Measurements from ENCODE around the gene MSRB1. TPM values are rescaled to one million over a fixed set of nuclear protein-coding genes. Genes with fewer than 3 reads are reported as not detected.

MSRB1 gene
- total RNA-seq, 2 experiments from 2014 or later = 17.9 TPM

- H3K27ac Mint-ChIP-seq = no peak overlapping the region
- H3K9me3 Mint-ChIP-seq = no peaks in the 10 kb centered on the region
- no peaks in the 10 kb centered on the region for H3K36me3 Mint-ChIP-seq (ENCODE audit: low read depth)
- ChIA-PET CTCF (interaction anchor here (1.4 kb wide), 1 partner anchor 187 kb away, joined by 4 read pairs; no protein-coding TSS in a partner anchor), POLR2A (interaction anchor here (3.5 to 6.9 kb wide), 2 partner anchors 11 kb away, joined by 14 to 33 read pairs; partner anchors contain the start of genes MSRB1 and RPS2)
- H3K27me3 Mint-ChIP-seq = peaks cover 3% of the 10 kb centered on the region
- H3K4me1 Mint-ChIP-seq = no peaks in the 10 kb centered on the region
- no peak for DNase-seq
- H3K4me3 Mint-ChIP-seq = no peak overlapping the region
Observed at GRCh38 chr16:1953734-1954133, 10.7 kb upstream of the MSRB1 start.

GRCh38 chr16:1950559-1950958 is 7.6 kb upstream of the MSRB1 start:
- H3K4me1 Mint-ChIP-seq = no peaks in the 10 kb centered on the region
- H3K9me3 Mint-ChIP-seq = no peaks in the 10 kb centered on the region
- H3K4me3 Mint-ChIP-seq = no peak overlapping the region
- ChIA-PET CTCF (no interaction called here), POLR2A (interaction anchor here (1.1 to 1.3 kb wide), 2 partner anchors 9 to 12 kb away, joined by 3 to 4 read pairs; partner anchors contain the start of gene NDUFB10)
- H3K27ac Mint-ChIP-seq = no peak overlapping the region
- peaks cover 2% of the 10 kb centered on the region for H3K27me3 Mint-ChIP-seq
- no peak for DNase-seq
- H3K36me3 Mint-ChIP-seq (ENCODE audit: low read depth) = no peaks in the 10 kb centered on the region

GRCh38 chr16:1950047-1950446 is 7.0 kb upstream of the MSRB1 start:
- Mint-ChIP-seq H3K27ac (no peak overlapping the region), H3K4me3 (no peak overlapping the region), H3K27me3 (peaks cover 2% of the 10 kb centered on the region), H3K9me3 (no peaks in the 10 kb centered on the region), H3K4me1 (no peaks in the 10 kb centered on the region), H3K36me3 (ENCODE audit: low read depth) (no peaks in the 10 kb centered on the region)
- DNase-seq = no peak
- ChIA-PET CTCF (no interaction called here), POLR2A (no interaction called here)

- peaks cover 2% of the 10 kb centered on the region for H3K27me3 Mint-ChIP-seq
- H3K9me3 Mint-ChIP-seq = no peaks in the 10 kb centered on the region
- no peak overlapping the region for H3K27ac Mint-ChIP-seq
- peaks cover 3% of the 10 kb centered on the region for H3K4me1 Mint-ChIP-seq
- POLR2A ChIA-PET = no interaction called here
- CTCF ChIA-PET = no interaction called here
- DNase-seq = no peak
- H3K4me3 Mint-ChIP-seq = no peak overlapping the region
- H3K36me3 Mint-ChIP-seq (ENCODE audit: low read depth) = no peaks in the 10 kb centered on the region
Observed at GRCh38 chr16:1949507-1949906, 6.5 kb upstream of the MSRB1 start.

- H3K9me3 Mint-ChIP-seq = no peaks in the 10 kb centered on the region
- POLR2A ChIA-PET = no interaction called here
- H3K4me3 Mint-ChIP-seq = no peak overlapping the region
- no peaks in the 10 kb centered on the region for H3K36me3 Mint-ChIP-seq (ENCODE audit: low read depth)
- H3K27ac Mint-ChIP-seq = no peak overlapping the region
- peaks cover 16% of the 10 kb centered on the region for H3K4me1 Mint-ChIP-seq
- CTCF ChIA-PET = interaction anchor here (0.6 to 0.7 kb wide), 2 partner anchors 61 to 64 kb away, joined by 3 to 5 read pairs; no protein-coding TSS in a partner anchor
- H3K27me3 Mint-ChIP-seq = peaks cover 2% of the 10 kb centered on the region
- no peak for DNase-seq
Observed at GRCh38 chr16:1947369-1947670, 4.3 kb upstream of the MSRB1 start.

- DNase-seq = no peak
- ChIA-PET POLR2A (interaction anchor here (1.2 to 2.2 kb wide), 2 partner anchors 18 to 208 kb away, joined by 3 to 9 read pairs; partner anchors contain the start of genes RPS2 and TRAF7), CTCF (interaction anchor here (0.7 kb wide), 1 partner anchor 62 kb away, joined by 5 read pairs; no protein-coding TSS in a partner anchor)
- Mint-ChIP-seq H3K9me3 (no peaks in the 10 kb centered on the region), H3K27me3 (no peaks in the 10 kb centered on the region), H3K27ac (no peak overlapping the region), H3K4me3 (no peak overlapping the region), H3K4me1 (peaks cover 22% of the 10 kb centered on the region), H3K36me3 (ENCODE audit: low read depth) (no peaks in the 10 kb centered on the region)
Observed at GRCh38 chr16:1946495-1947368, 3.7 kb upstream of the MSRB1 start.

- Mint-ChIP-seq H3K4me1 (peaks cover 27% of the 10 kb centered on the region), H3K36me3 (ENCODE audit: low read depth) (no peaks in the 10 kb centered on the region), H3K9me3 (no peaks in the 10 kb centered on the region), H3K27ac (no peak overlapping the region), H3K27me3 (no peaks in the 10 kb centered on the region), H3K4me3 (no peak overlapping the region)
- POLR2A ChIA-PET = interaction anchor here (0.8 to 2.2 kb wide), 4 partner anchors 15 to 209 kb away, joined by 3 to 9 read pairs (median 3); partner anchors contain the start of genes RPS2 and TRAF7
- CTCF ChIA-PET = interaction anchor here (0.6 kb wide), 1 partner anchor 809 kb away, joined by 3 read pairs; no protein-coding TSS in a partner anchor
- DNase-seq = no peak
Observed at GRCh38 chr16:1945559-1946391, 2.8 kb upstream of the MSRB1 start.

GRCh38 chr16:1944612-1945199 is 1.7 kb upstream of the MSRB1 start:
- POLR2A ChIA-PET = interaction anchor here (1.2 to 2.7 kb wide), 5 partner anchors 9 to 20 kb away, joined by 3 to 32 read pairs (median 13); partner anchors contain the start of genes RPL3L and RPS2
- Mint-ChIP-seq H3K9me3 (no peaks in the 10 kb centered on the region), H3K27me3 (no peaks in the 10 kb centered on the region), H3K4me1 (peaks cover 27% of the 10 kb centered on the region), H3K36me3 (ENCODE audit: low read depth) (no peaks in the 10 kb centered on the region), H3K4me3 (peak overlapping the region; percentile 84), H3K27ac (no peak overlapping the region)
- CTCF ChIA-PET = interaction anchor here (0.5 to 2.0 kb wide), 4 partner anchors 12 to 1762 kb away, joined by 3 to 9 read pairs (median 3); partner anchors contain the start of gene TBL3
- DNase-seq = no peak

GRCh38 chr16:1942047-1942809 is 771 bp downstream of the MSRB1 start:
- Mint-ChIP-seq H3K4me1 (peaks cover 27% of the 10 kb centered on the region), H3K4me3 (peak overlapping the region; percentile 84), H3K27ac (peak overlapping the region; percentile 70), H3K9me3 (no peaks in the 10 kb centered on the region), H3K27me3 (no peaks in the 10 kb centered on the region), H3K36me3 (ENCODE audit: low read depth) (peaks cover 8% of the 10 kb centered on the region)
- peak; percentile 29 for DNase-seq
- ChIA-PET CTCF (interaction anchor here (1.9 kb wide), 1 partner anchor 23 kb away, joined by 10 read pairs; the partner anchor contains the start of gene RPS2), POLR2A (interaction anchor here (0.8 to 3.3 kb wide), 4 partner anchors 11 to 29 kb away, joined by 3 to 15 read pairs (median 10); partner anchors contain the start of genes RPL3L, RPS2 and TBL3)

GRCh38 chr16:1941162-1942046 is 1.6 kb downstream of the MSRB1 start:
- Mint-ChIP-seq H3K27ac (peak overlapping the region; percentile 44), H3K9me3 (no peaks in the 10 kb centered on the region), H3K4me3 (peak overlapping the region; percentile 84), H3K4me1 (peaks cover 27% of the 10 kb centered on the region), H3K27me3 (no peaks in the 10 kb centered on the region), H3K36me3 (ENCODE audit: low read depth) (peaks cover 8% of the 10 kb centered on the region)
- POLR2A ChIA-PET = interaction anchor here (0.8 to 3.3 kb wide), 5 partner anchors 19 to 114 kb away, joined by 3 to 15 read pairs (median 3); partner anchors contain the start of genes FAHD1, HAGH, RPS2 and TBL3
- DNase-seq = no peak
- CTCF ChIA-PET = no interaction called here
